ENCODE data around the gene KHSRP.
A peak's percentile ranks its signal among the peaks of the same experiment; 100 is the strongest.

The KHSRP gene

GRCh38 chr19:6424939-6425731 is 524 bp upstream of the KHSRP start:
- Histone ChIP-seq H3K4me3 (peak overlapping the region in 5 of 7 experiments; percentile 13 to 85 (median 77)), H3K27ac (peak overlapping the region in 20 of 21 experiments; percentile 42 to 86 (median 78))

GRCh38 chr19:6423499-6424194 is 964 bp downstream of the KHSRP start:
- peak overlapping the region; percentile 60 to 85 (median 77) for H3K4me3 ChIP-seq
- peak overlapping the region; percentile 59 to 93 (median 82) for H3K27ac ChIP-seq

- Histone ChIP-seq H3K4me3 (no peak overlapping the region), H3K27ac (no peak overlapping the region)
Observed at GRCh38 chr19:6421075-6422014, 3.3 kb downstream of the KHSRP start.

- Histone ChIP-seq H3K27ac (no peak overlapping the region), H3K4me3 (no peak overlapping the region)
Observed at GRCh38 chr19:6418562-6418932, 6.1 kb downstream of the KHSRP start.

GRCh38 chr19:6417713-6418561 is 6.7 kb downstream of the KHSRP start:
- Histone ChIP-seq H3K27ac (no peak overlapping the region), H3K4me3 (no peak overlapping the region)

- H3K27ac ChIP-seq, result no peak overlapping the region
- no peak overlapping the region for H3K4me3 ChIP-seq
Observed at GRCh38 chr19:6416658-6417405, 7.8 kb downstream of the KHSRP start.

- no peak overlapping the region for H3K27ac ChIP-seq
- H3K4me3 ChIP-seq, result no peak overlapping the region
Observed at GRCh38 chr19:6415591-6416190, 8.9 kb downstream of the KHSRP start.

- H3K27ac ChIP-seq, result no peak overlapping the region
Observed at GRCh38 chr19:6414793-6415590, 9.6 kb downstream of the KHSRP start.

GRCh38 chr19:6413721-6414643 is 10.6 kb downstream of the KHSRP start:
- H3K27ac ChIP-seq, result peak overlapping the region in 1 of 21 experiments; percentile 57
- no peak overlapping the region for H3K4me3 ChIP-seq

More at GRCh38 chr19:6414793-6415590, 9.6 kb downstream of the KHSRP start:
- H3K4me3 ChIP-seq, result no peak overlapping the region

GRCh38 chr19:6413291-6413690 is 11.3 kb downstream of the KHSRP start:
- H3K4me3 ChIP-seq, result no peak overlapping the region
- peak overlapping the region in 1 of 21 experiments; percentile 57 for H3K27ac ChIP-seq

- Histone ChIP-seq H3K27ac (no peak overlapping the region), H3K4me3 (no peak overlapping the region)
Observed at GRCh38 chr19:6412447-6413091, 12.0 kb downstream of the KHSRP start.

- Histone ChIP-seq H3K4me3 (no peak overlapping the region), H3K27ac (no peak overlapping the region)
Observed at GRCh38 chr19:6412061-6412446, 12.6 kb downstream of the KHSRP start.

GRCh38 chr19:6409346-6409745 is 15.3 kb downstream of the KHSRP start:
- Histone ChIP-seq H3K4me3 (no peak overlapping the region), H3K27ac (no peak overlapping the region)

GRCh38 chr19:6406401-6406800 is 18.2 kb downstream of the KHSRP start:
- Histone ChIP-seq H3K4me3 (no peak overlapping the region), H3K27ac (no peak overlapping the region)

GRCh38 chr19:6402837-6403608 is 21.6 kb downstream of the KHSRP start:
- Histone ChIP-seq H3K27ac (no peak overlapping the region), H3K4me3 (no peak overlapping the region)

Measured in skin epidermis (tissue), 12 donors.